MM.1S (cell line): ENCODE measurements around the gene NEDD4.

Source experiments
- DNase-seq: peaks from one replicate; pipeline ENCODE4 v3.0.0-alpha.2; 2015
- H2AFZ ChIP-seq: fragments of 300-600 bp; sonication (generic); 2 replicates; pipeline ENCODE4 v1.6.0; 2016; ENCODE audit warnings: antibody characterized with exemption, low read length
- H3F3A ChIP-seq: fragments of 300-600 bp; sonication (generic); 2 replicates; pipeline ENCODE4 v1.6.1; 2016; ENCODE audit warnings: mild to moderate bottlenecking, antibody characterized with exemption, low read length, moderate library complexity, mixed read lengths; ENCODE audit not compliant: insufficient read depth
- H3K27ac ChIP-seq: fragments of 300-600 bp; sonication (generic); 2 replicates; pipeline ENCODE4 v1.5.1; 2016; ENCODE audit warnings: mild to moderate bottlenecking, low read length
- H3K27me3 ChIP-seq: fragments of 300-600 bp; sonication (generic); replicated peaks from 2 replicates; pipeline ENCODE4 v1.6.0; 2016; ENCODE audit warnings: low read length; ENCODE audit not compliant: insufficient read depth
- H3K36me3 ChIP-seq: fragments of 300-600 bp; sonication (generic); replicated peaks from 2 replicates; pipeline ENCODE4 v1.6.1; 2016; ENCODE audit warnings: mild to moderate bottlenecking, low read length, mixed read lengths; ENCODE audit not compliant: insufficient read depth
- H3K4me1 ChIP-seq: fragments of 300-600 bp; sonication (generic); 2 replicates; pipeline ENCODE4 v1.6.1; 2016; ENCODE audit warnings: low read length, mixed read lengths
- H3K4me2 ChIP-seq: fragments of 300-600 bp; sonication (generic); 2 replicates; pipeline ENCODE4 v1.6.0; 2016; ENCODE audit warnings: low read depth, low read length
- H3K4me3 ChIP-seq: fragments of 300-600 bp; sonication (generic); 2 replicates; pipeline ENCODE4 v1.5.1; 2016; ENCODE audit warnings: low read length, mixed read lengths
- H3K79me2 ChIP-seq: fragments of 300-600 bp; sonication (generic); 2 replicates; pipeline ENCODE4 v1.6.1; 2016; ENCODE audit warnings: mixed run types, low read length, mixed read lengths
- H3K9ac ChIP-seq: fragments of 300-600 bp; sonication (generic); 2 replicates; pipeline ENCODE4 v1.6.1; 2016; ENCODE audit warnings: low read length, mixed read lengths
- H3K9me2 ChIP-seq: fragments of 300-600 bp; sonication (generic); replicated peaks from 2 replicates; pipeline ENCODE4 v1.6.1; 2016; ENCODE audit warnings: mild to moderate bottlenecking, low read length, mixed read lengths; ENCODE audit not compliant: insufficient read depth
- H3K9me3 ChIP-seq: fragments of 300-600 bp; sonication (generic); replicated peaks from 2 replicates; pipeline ENCODE4 v1.6.1; 2016; ENCODE audit warnings: mild to moderate bottlenecking, low read length, mixed read lengths; ENCODE audit not compliant: insufficient read depth
- H4K20me1 ChIP-seq: fragments of 300-600 bp; sonication (generic); 2 replicates; pipeline ENCODE4 v1.6.1; 2016; ENCODE audit warnings: mild to moderate bottlenecking, low read length, moderate library complexity, mixed read lengths; ENCODE audit not compliant: insufficient read depth
- EZH2 ChIP-seq: fragments of 300-600 bp; sonication (generic); optimal IDR thresholded peaks from 2 replicates; pipeline ENCODE3; 2017; ENCODE audit warnings: low read depth, mild to moderate bottlenecking, antibody characterized with exemption, low read length, mixed read lengths
- EZH2phosphoT487 ChIP-seq: fragments of 300-600 bp; sonication (generic); IDR thresholded peaks from 2 replicates; pipeline ENCODE4 v1.6.1; 2018; ENCODE audit warnings: antibody characterized with exemption, low read length
- TF ChIP-seq, protein P1 (sequence below): fragments of 300-600 bp; sonication (generic); IDR thresholded peaks from 2 replicates; pipeline ENCODE4 v1.5.1; 2016; ENCODE audit warnings: antibody characterized with exemption, low read length, mixed read lengths

The NEDD4 gene

DNA sequence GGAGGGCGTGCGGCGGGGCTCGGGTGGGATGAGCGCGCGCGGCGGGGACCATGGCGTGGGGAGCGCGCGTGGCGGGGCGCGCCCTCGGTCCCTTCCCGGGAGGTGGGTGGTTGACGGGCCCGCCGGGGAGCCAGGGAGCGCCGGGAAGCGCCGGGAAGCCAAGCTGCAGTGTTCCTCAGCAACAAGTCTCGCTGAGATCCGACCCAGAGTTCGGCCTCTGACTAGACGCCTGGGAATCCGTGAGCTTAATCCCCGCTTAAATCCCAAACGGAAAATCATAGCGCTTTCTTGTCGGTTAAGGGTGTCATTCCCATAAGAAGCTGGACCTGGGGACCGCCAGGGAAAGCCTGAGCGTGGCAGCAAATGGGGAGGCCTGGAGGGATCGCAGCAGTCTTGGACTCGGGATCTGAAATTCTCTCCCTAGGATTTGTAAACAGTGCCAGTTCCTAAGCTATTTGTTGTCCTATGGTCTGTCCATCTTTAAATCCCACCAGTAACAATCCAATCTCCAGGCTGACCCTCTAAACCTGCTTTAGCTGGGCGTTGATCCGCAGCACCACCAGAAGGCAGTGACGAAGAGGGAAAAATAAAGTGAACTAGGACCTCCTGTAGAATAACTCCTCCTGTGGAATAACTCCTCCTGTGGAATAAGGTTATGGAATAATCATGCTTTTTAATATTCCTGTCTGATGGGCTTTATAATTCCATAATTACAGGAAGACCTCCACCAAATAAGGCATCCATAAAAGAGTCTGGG lies 570 bp upstream of the NEDD4 start:
- no peak for DNase-seq
- Histone ChIP-seq H2AFZ (peak overlapping the region; percentile 73), H3K4me3 (peak overlapping the region; percentile 75)

DNA sequence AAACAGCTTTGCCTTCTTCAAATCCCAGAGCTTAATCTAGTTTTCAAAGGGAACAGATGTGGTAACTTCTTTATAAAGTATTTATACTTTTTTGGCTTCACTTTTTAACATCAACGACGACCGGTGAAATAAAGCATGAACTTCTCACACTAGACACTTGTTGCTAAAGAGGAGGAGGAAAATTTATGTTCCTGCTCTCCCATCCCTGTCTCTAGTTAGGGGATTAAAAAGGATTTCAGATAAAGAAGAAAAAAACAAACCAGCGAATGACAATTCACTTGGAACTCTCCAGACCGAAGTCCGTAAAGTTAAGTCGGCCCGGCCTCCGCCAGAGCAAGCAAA lies 672 bp downstream of the NEDD4 start:
- Histone ChIP-seq H3K9ac (peak overlapping the region; percentile 57; the same call in 1 of the 2 replicates), H3F3A (no peaks in the 10 kb centered on the region), H3K27me3 (no peaks in the 10 kb centered on the region), H3K4me1 (no peaks in the 10 kb centered on the region), H3K36me3 (no peaks in the 10 kb centered on the region), H3K9me3 (no peaks in the 10 kb centered on the region), H3K27ac (no peak overlapping the region), H4K20me1 (no peaks in the 10 kb centered on the region), H3K9me2 (no peaks in the 10 kb centered on the region), H3K4me2 (peak overlapping the region; percentile 72), H2AFZ (peak overlapping the region; percentile 97), H3K4me3 (peak overlapping the region; percentile 85), H3K79me2 (no peaks in the 10 kb centered on the region)
- no peak for DNase-seq
- TF ChIP-seq EZH2: no peak
- TF ChIP-seq EZH2phosphoT487: no peak
- TF ChIP-seq, protein P1, sequence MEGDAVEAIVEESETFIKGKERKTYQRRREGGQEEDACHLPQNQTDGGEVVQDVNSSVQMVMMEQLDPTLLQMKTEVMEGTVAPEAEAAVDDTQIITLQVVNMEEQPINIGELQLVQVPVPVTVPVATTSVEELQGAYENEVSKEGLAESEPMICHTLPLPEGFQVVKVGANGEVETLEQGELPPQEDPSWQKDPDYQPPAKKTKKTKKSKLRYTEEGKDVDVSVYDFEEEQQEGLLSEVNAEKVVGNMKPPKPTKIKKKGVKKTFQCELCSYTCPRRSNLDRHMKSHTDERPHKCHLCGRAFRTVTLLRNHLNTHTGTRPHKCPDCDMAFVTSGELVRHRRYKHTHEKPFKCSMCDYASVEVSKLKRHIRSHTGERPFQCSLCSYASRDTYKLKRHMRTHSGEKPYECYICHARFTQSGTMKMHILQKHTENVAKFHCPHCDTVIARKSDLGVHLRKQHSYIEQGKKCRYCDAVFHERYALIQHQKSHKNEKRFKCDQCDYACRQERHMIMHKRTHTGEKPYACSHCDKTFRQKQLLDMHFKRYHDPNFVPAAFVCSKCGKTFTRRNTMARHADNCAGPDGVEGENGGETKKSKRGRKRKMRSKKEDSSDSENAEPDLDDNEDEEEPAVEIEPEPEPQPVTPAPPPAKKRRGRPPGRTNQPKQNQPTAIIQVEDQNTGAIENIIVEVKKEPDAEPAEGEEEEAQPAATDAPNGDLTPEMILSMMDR: no peak

More for the DNA sequence above, 570 bp upstream of the NEDD4 start:
- Histone ChIP-seq H3K27ac (no peak overlapping the region), H3K36me3 (no peaks in the 10 kb centered on the region), H3K9me3 (no peaks in the 10 kb centered on the region), H3K4me1 (no peaks in the 10 kb centered on the region), H3K9me2 (no peaks in the 10 kb centered on the region), H4K20me1 (no peaks in the 10 kb centered on the region), H3K4me2 (peak overlapping the region; percentile 72), H3K79me2 (no peaks in the 10 kb centered on the region), H3F3A (no peaks in the 10 kb centered on the region), H3K27me3 (no peaks in the 10 kb centered on the region), H3K9ac (peak overlapping the region; percentile 47; the same call in 1 of the 2 replicates)
- TF ChIP-seq EZH2phosphoT487: no peak

DNA sequence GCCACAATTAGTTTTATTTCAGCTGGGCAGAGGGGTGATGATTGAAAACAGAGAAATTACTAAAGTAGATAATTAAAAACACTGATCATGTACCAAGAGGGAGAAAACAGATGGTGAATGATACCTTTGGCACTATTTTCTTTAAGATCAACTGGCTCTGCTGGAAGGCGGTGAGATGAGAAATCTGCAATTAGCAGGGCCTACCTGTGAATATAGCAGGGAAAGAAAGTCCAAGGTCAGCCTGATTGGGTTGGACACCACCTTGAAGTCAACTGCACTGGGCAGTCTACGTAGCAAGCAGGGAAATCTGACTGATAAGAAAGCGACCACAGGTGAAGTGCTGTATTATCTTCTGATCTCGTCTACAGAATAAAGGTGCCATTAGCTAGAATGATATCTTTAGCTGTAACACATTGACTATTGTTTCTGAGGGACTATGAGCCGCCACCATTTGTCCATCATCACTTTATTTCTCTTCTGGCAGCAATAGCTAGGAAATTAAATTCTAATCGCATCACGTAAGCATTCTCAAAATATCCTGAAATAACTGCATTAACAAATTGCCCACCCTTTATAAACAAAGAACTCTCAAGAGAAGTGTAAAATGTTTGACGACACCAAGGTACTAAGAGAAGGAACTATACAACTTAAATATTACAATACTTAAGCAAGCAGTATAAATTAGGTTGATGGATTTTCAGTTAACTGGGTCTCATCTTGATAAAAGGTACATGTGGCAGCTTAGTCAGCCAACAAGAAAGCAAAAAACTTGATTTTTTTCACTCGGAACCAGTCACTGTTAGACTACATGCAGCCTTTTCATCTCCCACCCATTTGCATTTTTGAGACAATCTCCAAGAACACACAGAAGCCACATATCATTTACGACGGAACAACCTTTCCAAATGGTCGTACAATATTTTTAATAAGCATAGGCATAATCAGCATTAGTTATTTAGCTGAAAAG lies 1.3 kb downstream of the NEDD4 start:
- no peaks in the 10 kb centered on the region for H3K9me2 ChIP-seq
- no peaks in the 10 kb centered on the region for H3F3A ChIP-seq
- H3K4me3 ChIP-seq: peak overlapping the region; percentile 85
- H3K27ac ChIP-seq: no peak overlapping the region
- no peak for TF ChIP-seq EZH2
- TF ChIP-seq EZH2phosphoT487: no peak
- TF ChIP-seq, protein P1: no peak
- DNase-seq: no peak
- no peaks in the 10 kb centered on the region for H3K4me1 ChIP-seq
- peak overlapping the region; percentile 97 for H2AFZ ChIP-seq
- H3K36me3 ChIP-seq: no peaks in the 10 kb centered on the region
- H3K4me2 ChIP-seq: peak overlapping the region; percentile 72
- peak overlapping the region; percentile 57; the same call in 1 of the 2 replicates for H3K9ac ChIP-seq
- no peaks in the 10 kb centered on the region for H3K9me3 ChIP-seq
- no peaks in the 10 kb centered on the region for H3K79me2 ChIP-seq
- H3K27me3 ChIP-seq: no peaks in the 10 kb centered on the region
- H4K20me1 ChIP-seq: no peaks in the 10 kb centered on the region
